Ascending aorta (tissue), 2 donors: Measurements from ENCODE around the gene TBX19. TPM values are rescaled to one million over a fixed set of nuclear protein-coding genes. Genes with fewer than 3 reads are reported as not detected.

Source experiments
- DNase-seq, 2 donors: peaks; one replicate each; pipeline ENCODE4 v3.0.0-alpha.2; 2019; ENCODE audit warnings: low spot score in 2 of 2
- H3K27ac ChIP-seq, 2 donors: fragments of 200-600 bp; sonication (generic); one replicate each; pipeline ENCODE4 v1.5.1; 2016 to 2017; ENCODE audit warnings: mild to moderate bottlenecking in 1 of 2
- H3K27me3 ChIP-seq: fragments of 200-600 bp; sonication (generic); one replicate; pipeline ENCODE4 v1.5.1; 2017
- H3K36me3 ChIP-seq, 2 donors: fragments of 200-600 bp; sonication (generic); one replicate each; pipeline ENCODE4 v1.5.1; 2016
- H3K4me1 ChIP-seq, 2 donors: fragments of 200-600 bp; sonication (generic); one replicate each; pipeline ENCODE4 v1.5.1; 2016 to 2017; ENCODE audit warnings: mild to moderate bottlenecking in 1 of 2
- H3K4me3 ChIP-seq, 2 donors: fragments of 200-600 bp; sonication (generic); one replicate each; pipeline ENCODE4 v1.5.1; 2016 to 2017; ENCODE audit warnings: mild to moderate bottlenecking in 1 of 2
- H3K9me3 ChIP-seq, 2 donors: fragments of 200-600 bp; sonication (generic); one replicate each; pipeline ENCODE4 v1.5.1; 2016
- CTCF ChIP-seq, 3 experiments: fragments of 200-600 bp in 2 of 3; fragments of 450-650 bp in 1 of 3; sonication (generic) in 2 of 3; IDR thresholded peaks; one replicate each; pipeline ENCODE4 v1.5.1; 2016 to 2019; ENCODE audit warnings: antibody characterized with exemption in 3 of 3, mild to moderate bottlenecking in 1 of 3, moderate library complexity in 1 of 3
- intact Hi-C: fragments of 100-400 bp; cut with DNase I; formaldehyde crosslinking; loops from one replicate; pipeline ENCODE4 v1.15.1; 2023
- total RNA-seq: library from RNA; depleted of rRNA; stranded (reverse); fragments of >200 nt; gene quantifications from one replicate; pipeline ENCODE4 v1.1.0, GENCODE V29; 2016

The TBX19 gene
- 0.64 TPM for total RNA-seq

GRCh38 chr1:168280296-168280927, at the start of gene TBX19:
TSS of gene TBX19 (plus strand) at chr1:168280877. CDS start at chr1:168281091, 214 bp downstream.
- H3K27ac ChIP-seq: no peak within 1 kb of the TSS
- H3K4me1 ChIP-seq: no peaks in the 10 kb centered on the region
- no peaks in the 10 kb centered on the region for H3K27me3 ChIP-seq
- intact Hi-C loops: no loop called here
- peaks cover 0 to 5% of the 10 kb centered on the region in 2 donors for H3K9me3 ChIP-seq
- no peak for TF ChIP-seq CTCF (IDR thresholded peaks at IDR 0.05)
- no peak for DNase-seq
- H3K36me3 ChIP-seq: no peaks in the 10 kb centered on the region
- H3K4me3 ChIP-seq: no peak within 1 kb of the TSS

GRCh38 chr1:168234846-168235547, 45.7 kb upstream of the TBX19 start:
- H3K4me3 ChIP-seq: no peak overlapping the region
- H3K9me3 ChIP-seq: no peaks in the 10 kb centered on the region
- peaks cover 5 to 23% of the 10 kb centered on the region in 2 donors for H3K4me1 ChIP-seq
- H3K27me3 ChIP-seq: no peaks in the 10 kb centered on the region
- peak; percentile 31 to 64 (median 61) for TF ChIP-seq CTCF (IDR thresholded peaks at IDR 0.05)
- no peak for DNase-seq
- H3K36me3 ChIP-seq: peaks cover 60 to 75% of the 10 kb centered on the region in 2 donors
- H3K27ac ChIP-seq: peak overlapping the region; percentile 64 to 70
- intact Hi-C loops: loop anchor here (5.0 kb wide), 1 partner anchor 87 kb away; no protein-coding TSS in a partner anchor

DNA sequence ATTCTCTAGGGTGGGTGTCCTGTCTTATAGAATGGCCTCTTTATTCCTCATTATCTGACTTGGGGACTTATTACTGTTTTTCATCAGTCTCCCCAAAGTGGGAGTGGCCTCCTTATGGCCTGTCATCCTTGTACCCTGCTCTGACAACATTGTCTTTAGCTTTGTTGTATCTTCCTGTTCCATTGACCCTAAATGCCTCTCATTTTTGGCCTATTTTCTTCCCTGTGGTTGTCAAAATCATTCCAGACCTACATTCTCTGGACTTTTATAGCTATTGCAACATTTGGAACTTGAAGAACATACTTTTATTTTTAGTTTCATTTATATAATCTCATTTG, 45.2 kb upstream of the TBX19 start:
- H3K4me3 ChIP-seq: no peak overlapping the region
- intact Hi-C loops: loop anchor here (5.0 kb wide), 1 partner anchor 87 kb away; no protein-coding TSS in a partner anchor
- H3K9me3 ChIP-seq: no peaks in the 10 kb centered on the region
- no peak for DNase-seq
- H3K4me1 ChIP-seq: peaks cover 5 to 19% of the 10 kb centered on the region in 2 donors
- peaks cover 60 to 80% of the 10 kb centered on the region in 2 donors for H3K36me3 ChIP-seq
- no peaks in the 10 kb centered on the region for H3K27me3 ChIP-seq
- H3K27ac ChIP-seq: peak overlapping the region; percentile 64 to 70
- TF ChIP-seq CTCF (IDR thresholded peaks at IDR 0.05): no peak

- Histone ChIP-seq H3K9me3 (no peaks in the 10 kb centered on the region), H3K4me1 (peaks cover 5 to 17% of the 10 kb centered on the region in 2 donors), H3K4me3 (no peak overlapping the region), H3K27me3 (no peaks in the 10 kb centered on the region), H3K36me3 (peaks cover 60 to 83% of the 10 kb centered on the region in 2 donors), H3K27ac (peak overlapping the region; percentile 64 to 70)
- DNase-seq: no peak
- no peak for TF ChIP-seq CTCF (IDR thresholded peaks at IDR 0.05)
- intact Hi-C loops: loop anchor here (5.0 kb wide), 1 partner anchor 86 kb away; no protein-coding TSS in a partner anchor
Measured at GRCh38 chr1:168235937-168236336, 44.7 kb upstream of the TBX19 start.

- TF ChIP-seq CTCF (IDR thresholded peaks at IDR 0.05): no peak
- Histone ChIP-seq H3K9me3 (no peaks in the 10 kb centered on the region), H3K4me3 (no peak overlapping the region), H3K4me1 (peaks cover 2 to 17% of the 10 kb centered on the region in 2 donors), H3K27ac (peak overlapping the region in 1 of 2 donors; percentile 29), H3K36me3 (peaks cover 67 to 80% of the 10 kb centered on the region in 2 donors), H3K27me3 (no peaks in the 10 kb centered on the region)
- DNase-seq: no peak
- intact Hi-C loops: loop anchor here (5.0 kb wide), 1 partner anchor 85 kb away; no protein-coding TSS in a partner anchor
Measured at GRCh38 chr1:168236836-168237611, 43.7 kb upstream of the TBX19 start.
